ENCODE results near the gene POU2AF1. TPM values are rescaled to one million over a fixed set of nuclear protein-coding genes. Genes with fewer than 3 reads are reported as not detected.
"Not testable (repeated sequence)": the region's sequence is repeated elsewhere in the genome, so short reads cannot be mapped to it uniquely, and the experiment has no call there.

POU2AF1 gene
- total RNA-seq, 1 donor from 2014 or later: 0.72 TPM

GRCh38 chr11:111409915-111410314, 30.8 kb upstream of the POU2AF1 start:
- DNase-seq: no peak

DNA sequence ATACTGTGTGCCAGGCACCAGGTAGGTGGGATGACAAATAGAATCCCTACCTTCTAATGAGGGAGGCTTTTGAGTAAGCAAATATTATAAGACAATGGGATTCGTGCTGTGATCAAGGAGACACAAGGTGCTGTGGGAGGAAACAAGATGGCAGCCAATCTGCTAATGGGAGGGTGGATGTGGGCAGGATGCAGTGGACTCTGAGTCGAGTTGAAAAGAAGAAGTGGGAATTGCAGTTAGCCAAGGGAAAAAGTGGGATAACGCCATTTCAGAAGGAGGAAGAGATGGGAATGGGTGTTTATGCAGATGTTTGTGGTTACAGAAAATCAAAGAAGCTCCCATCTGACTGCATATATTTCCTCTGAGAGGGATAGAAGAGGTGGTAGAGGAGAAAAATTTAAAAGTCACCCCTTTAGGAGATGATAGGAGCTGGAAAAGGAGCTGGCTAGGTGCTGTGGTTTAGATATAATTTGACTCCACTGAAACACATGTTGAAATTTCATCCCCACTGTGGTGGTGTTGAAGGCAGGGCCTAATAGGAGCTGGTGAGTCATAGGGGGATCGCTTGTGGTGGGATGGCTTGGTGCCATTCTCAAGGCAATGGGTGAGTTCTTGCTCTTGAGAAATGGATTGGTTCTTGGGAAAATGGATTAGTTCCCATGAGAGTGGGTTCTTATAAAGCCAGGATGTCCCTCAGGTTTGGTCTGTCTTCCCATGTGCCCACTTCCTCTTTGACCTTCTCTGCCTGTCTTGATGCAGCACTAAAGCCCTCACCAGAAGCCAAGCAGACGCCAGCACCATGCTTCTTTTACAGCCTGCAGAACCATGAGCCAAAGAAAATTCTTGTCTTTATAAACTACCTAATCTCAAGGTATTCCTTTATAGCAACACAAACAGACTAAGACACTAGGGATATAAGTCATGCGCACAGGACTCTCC, 30.0 kb upstream of the POU2AF1 start:
- DNase-seq: no peak

- DNase-seq: no peak
Measured at GRCh38 chr11:111407652-111408051, 28.6 kb upstream of the POU2AF1 start.

DNA sequence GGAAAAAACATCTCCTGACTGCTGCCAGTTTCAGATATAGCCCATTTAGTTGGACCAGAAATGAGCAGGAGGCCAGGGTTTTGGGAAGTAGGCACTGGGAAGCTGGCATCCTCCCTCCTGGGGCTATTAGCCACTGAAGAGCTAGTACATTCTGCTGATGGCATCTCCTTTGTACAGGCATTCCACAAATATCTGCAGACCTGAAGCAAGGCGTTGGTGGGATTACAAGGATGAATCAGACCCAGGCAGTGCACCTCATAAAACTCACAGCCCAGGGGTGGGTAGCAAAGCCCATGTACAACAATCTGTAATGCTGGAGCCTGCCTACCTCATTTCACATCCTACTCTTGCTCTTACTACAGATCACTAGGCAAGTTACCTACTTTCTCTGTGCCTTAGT, 27.5 kb upstream of the POU2AF1 start:
- DNase-seq: no peak

GRCh38 chr11:111406091-111406490, 27.0 kb upstream of the POU2AF1 start:
- no peak for DNase-seq

DNA sequence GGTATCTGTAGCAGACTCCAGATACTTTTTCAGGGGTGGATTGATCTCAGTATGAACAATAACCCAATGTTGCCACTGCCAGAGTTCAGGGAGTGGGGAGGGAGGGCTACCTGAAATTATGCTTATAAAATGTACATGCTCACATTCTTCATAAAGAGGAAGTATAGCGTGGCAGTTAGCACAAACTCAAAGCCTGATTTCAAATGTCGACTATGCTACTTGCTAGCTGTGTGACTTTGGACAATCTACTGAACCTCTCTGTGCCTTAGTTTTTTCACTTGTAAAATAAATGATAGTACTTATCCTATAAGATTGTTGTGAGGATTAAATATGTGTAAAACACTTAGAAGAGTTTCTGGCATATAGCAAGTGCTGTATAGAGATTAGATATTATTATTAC, 26.5 kb upstream of the POU2AF1 start:
- DNase-seq: no peak

DNA sequence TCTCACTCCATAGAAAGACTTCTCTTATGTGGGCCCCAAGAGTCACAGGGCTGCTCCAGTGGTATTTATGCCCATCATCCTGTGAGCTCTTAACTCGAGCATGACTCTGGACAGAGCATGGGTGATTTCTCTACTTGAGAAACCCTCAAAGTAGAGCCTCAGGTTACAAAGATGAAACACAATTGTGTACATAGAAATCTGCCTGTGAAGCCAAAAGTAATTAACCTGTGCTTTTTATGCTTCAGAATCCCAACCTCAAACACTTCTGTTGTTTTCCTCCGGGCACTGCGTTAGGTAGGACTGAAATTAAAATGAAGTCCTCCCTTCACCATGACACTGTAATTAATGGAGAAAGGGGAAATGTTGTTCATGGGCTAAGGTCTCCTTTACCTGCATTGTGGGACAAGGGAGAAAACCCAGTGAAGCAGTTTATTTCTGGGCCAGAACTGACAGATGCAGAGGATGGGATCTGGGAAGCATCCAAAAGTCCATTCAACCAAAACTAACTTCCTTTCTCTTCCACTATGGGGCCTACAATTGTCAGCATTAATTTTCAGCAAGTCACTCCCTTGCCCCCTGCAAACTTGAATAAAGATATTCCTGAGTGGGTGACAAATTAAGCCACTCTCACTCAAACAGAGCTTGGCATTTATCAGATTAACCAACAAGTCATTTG, 24.1 kb upstream of the POU2AF1 start:
- no peak for DNase-seq

GRCh38 chr11:111402411-111402810, 23.3 kb upstream of the POU2AF1 start:
- no peak for DNase-seq

DNA sequence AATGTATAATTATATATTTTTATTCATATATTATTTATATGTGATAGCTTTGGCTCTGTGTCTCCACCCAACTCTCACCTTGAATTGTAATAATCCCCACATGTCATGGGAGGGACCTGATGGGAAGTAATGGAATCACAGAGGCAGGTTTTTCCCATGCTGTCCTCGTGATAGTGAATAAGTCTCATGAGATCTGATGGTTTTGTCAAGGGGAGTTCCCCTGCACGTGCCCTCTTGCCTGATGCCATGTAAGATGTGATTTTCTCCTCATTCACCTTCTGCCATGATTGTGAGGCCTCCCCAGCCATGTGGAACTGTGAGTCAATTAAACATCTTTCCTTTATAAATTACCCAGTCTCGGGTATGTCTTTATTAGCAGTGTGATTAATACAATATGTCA, 22.9 kb upstream of the POU2AF1 start:
- not testable (repeated sequence) for DNase-seq

DNA sequence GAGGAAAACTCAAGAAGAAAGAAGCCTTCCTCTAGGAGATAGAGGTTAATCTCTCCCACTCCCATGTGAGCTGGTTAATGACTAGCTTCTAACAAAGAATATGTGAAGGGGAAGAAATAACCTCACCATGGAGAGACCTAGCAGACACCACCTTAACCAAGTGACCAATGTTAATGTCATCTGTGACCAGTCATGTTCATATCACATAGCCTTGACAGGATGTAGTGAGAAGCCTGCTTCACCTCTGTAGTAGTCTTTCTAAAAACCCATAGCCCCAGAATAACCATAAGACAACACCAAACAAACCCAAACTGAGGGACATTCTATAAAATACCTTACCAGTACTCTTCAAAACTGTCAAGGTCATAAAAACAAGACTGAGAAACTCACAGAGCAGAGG, 21.5 kb upstream of the POU2AF1 start:
- no peak for DNase-seq

DNA sequence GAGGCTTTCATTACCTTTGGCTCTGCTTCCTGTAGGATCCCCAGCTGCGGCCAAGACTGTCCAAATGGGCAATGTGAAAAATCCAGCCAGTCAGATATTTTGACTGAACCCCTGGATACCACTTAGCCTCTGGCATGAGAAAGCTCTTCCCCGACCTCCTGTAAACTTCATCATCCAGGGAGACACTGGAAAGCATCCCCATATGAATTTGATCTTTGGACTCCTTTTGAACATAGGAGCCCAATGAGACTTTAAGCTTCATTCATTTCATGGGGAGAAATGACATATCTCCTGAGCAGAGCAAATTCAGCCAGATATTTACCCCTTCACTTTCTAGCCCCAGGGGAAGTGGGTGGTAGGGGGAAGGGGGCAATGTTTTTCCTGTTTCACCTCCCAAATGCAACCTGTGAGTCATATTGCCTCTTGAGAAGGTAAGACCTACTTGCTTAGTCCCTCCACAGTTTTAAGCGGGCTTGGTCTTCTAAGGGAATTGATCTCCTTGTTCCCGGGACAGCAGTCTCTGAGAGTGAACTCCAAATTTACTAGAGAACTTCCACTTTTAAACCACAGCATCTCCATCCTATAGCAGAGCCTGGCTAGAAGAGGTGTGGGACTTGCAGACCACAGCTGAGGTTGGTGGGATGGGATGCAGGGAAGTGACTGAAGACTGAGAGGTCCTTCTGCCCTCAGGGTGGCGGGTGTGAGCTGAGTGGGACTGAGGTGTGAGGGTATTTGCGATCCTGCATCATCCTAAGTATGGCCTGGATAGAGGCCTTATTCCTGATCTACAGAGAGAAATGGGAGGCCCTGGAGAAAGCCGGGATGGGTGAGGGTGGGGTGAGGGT, 20.3 kb upstream of the POU2AF1 start:
- DNase-seq: no peak

GRCh38 chr11:111397034-111397433, 18.0 kb upstream of the POU2AF1 start:
- DNase-seq: peak; percentile 37

GRCh38 chr11:111395749-111396148, 16.7 kb upstream of the POU2AF1 start:
- no peak for DNase-seq

GRCh38 chr11:111395081-111395480, 16.0 kb upstream of the POU2AF1 start:
- no peak for DNase-seq

DNA sequence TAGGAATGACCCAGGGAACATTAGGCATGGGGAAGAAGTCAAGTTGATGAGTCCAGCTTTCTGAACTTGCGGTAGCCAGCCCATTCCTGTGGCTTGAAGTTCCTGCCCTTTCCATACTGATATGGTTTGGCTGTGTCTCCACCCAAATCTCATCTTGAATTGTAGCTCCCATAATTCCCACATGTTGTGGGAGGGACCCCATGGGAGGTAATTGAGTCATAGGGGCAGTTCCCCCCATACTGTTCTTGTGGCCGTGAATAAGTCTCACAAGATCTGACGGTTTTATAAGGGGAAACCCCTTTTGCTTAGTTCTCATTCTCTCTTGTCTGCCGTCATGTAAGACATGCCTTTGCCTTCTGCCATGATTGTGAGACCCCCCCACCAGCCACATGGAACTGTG, 15.1 kb upstream of the POU2AF1 start:
- not testable (repeated sequence) for DNase-seq

DNA sequence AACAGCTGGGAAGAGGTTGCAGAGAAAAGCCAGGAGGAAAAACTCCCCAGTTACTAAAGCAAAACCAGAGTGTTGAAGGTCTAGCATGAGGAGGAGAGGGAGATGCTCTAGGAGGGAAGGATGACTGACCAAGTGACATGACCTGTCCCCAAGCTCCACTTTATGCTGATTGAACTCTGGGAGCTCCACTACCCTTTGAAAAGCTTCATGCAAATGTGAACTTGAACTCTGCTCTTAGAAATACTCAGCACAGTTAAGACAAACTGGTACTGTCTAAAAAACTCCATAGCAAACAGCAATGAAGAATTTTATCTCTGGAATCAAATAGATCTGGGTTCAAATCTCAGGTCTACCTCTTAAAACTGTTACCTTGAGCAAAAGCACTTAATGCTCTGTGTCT, 14.5 kb upstream of the POU2AF1 start:
- DNase-seq: no peak

DNA sequence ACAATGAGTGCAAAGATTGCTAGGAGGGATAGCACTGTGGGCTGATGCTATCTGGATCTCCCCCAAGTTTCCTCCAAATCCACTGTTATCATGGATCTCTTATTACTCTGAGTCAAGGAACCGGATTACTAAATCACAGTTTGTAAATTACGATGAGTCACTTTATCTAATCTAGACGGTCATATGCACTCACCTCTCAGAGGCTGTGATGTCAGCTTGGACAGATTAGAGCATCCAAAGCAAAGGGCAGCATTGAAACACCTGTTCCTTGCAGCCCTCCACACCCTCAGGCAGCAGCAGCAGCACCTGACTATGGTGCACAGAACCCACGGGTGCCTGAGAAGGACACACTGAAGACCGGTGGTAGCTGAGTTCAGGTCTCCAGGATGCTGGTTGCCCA, 14.0 kb upstream of the POU2AF1 start:
- DNase-seq: no peak

DNA sequence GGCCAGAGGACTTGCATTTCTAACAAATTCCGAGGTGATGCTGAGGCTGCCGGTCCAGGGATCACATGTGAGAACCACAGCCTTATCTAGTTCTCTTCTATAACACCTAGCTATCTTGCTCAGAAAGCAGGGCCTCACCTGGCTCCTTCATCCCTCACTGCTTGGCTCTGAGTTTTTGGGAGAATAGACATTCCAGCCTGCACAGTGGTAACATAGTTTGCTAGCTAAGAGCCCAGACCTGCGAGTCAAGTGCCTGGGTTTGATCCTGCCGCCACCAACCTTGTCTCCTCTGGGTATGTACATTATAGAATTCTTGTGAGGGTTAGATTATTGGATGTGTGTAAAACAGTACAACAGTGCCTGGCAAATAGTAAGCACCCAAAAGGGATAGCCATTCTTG, 13.5 kb upstream of the POU2AF1 start:
- DNase-seq: no peak

GRCh38 chr11:111391328-111392124, 12.5 kb upstream of the POU2AF1 start:
- DNase-seq: no peak

- no peak for DNase-seq
Measured at GRCh38 chr11:111388842-111389241, 9.8 kb upstream of the POU2AF1 start.

DNA sequence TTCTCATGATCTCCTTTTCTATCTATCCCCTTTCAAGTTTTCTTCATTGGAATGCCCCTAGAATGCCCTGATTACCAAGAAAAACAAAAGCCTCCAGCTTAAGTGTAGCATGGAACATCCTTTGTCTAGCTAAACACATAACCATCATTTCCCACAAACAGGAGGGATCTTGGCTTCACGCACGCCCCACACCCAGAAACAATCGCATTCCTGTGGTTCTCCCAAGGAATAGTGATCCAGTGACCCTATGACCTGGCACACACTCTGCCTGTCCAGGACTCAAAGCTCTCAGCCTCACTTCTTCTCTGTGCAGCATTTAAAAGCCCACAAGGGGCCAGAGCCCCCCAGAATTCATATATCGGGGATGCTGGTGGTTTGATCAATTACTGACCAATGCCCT, 9.3 kb upstream of the POU2AF1 start:
- DNase-seq: no peak

- no peak for DNase-seq
Measured at GRCh38 chr11:111387363-111387762, 8.3 kb upstream of the POU2AF1 start.
